ENCODE measurements around the gene ZNF561. TPM values are rescaled to one million over a fixed set of nuclear protein-coding genes. Genes with fewer than 3 reads are reported as not detected.
"Not testable (repeated sequence)": the region's sequence is repeated elsewhere in the genome, so short reads cannot be mapped to it uniquely, and the experiment has no call there.

Gene ZNF561
- polyA plus RNA-seq (ENCODE audit: insufficient read length), result 34.1 TPM

- peak; percentile 92 for DNase-seq
These were observed at the start of gene ZNF561 for GRCh38 chr19:9621156-9622037. Gene ZNF561 (minus strand): TSS chr19:9621232. CDS start chr19:9619456, 1,776 bp downstream.

GRCh38 chr19:9668544-9668943, 47.5 kb upstream of the ZNF561 start:
- no peak for DNase-seq

GRCh38 chr19:9667898-9668297, 46.9 kb upstream of the ZNF561 start:
- DNase-seq, result no peak

- DNase-seq, result no peak
These were observed 37.7 kb upstream of the ZNF561 start for GRCh38 chr19:9658769-9659168.

GRCh38 chr19:9653066-9653555, 32.1 kb upstream of the ZNF561 start:
- DNase-seq, result not testable (repeated sequence)

- not testable (repeated sequence) for DNase-seq
These were observed 30.4 kb upstream of the ZNF561 start for GRCh38 chr19:9651464-9651863.

- DNase-seq, result no peak
These were observed 29.3 kb upstream of the ZNF561 start for GRCh38 chr19:9650345-9650744.

GRCh38 chr19:9645472-9645871, 24.4 kb upstream of the ZNF561 start:
- no peak for DNase-seq

- DNase-seq, result no peak
These were observed 23.4 kb upstream of the ZNF561 start for GRCh38 chr19:9644472-9644871.

GRCh38 chr19:9641810-9642209, 20.8 kb upstream of the ZNF561 start:
- DNase-seq, result no peak

GRCh38 chr19:9640956-9641355, 19.9 kb upstream of the ZNF561 start:
- no peak for DNase-seq

GRCh38 chr19:9636018-9636417, 15.0 kb upstream of the ZNF561 start:
- DNase-seq, result no peak

GRCh38 chr19:9627856-9628255, 6.8 kb upstream of the ZNF561 start:
- DNase-seq, result no peak

GRCh38 chr19:9622531-9622930, 1.5 kb upstream of the ZNF561 start:
- DNase-seq, result no peak

- DNase-seq, result no peak
These were observed 233 bp downstream of the ZNF561 start for GRCh38 chr19:9620842-9621155.

- DNase-seq, result no peak
These were observed 5.2 kb downstream of the ZNF561 start for GRCh38 chr19:9615844-9616243.

- DNase-seq, result no peak
These were observed 10.4 kb downstream of the ZNF561 start for GRCh38 chr19:9610484-9611113.

GRCh38 chr19:9608912-9609311, 12.1 kb downstream of the ZNF561 start:
- no peak for DNase-seq

- DNase-seq, result no peak
These were observed 24.0 kb downstream of the ZNF561 start for GRCh38 chr19:9597027-9597426.

- DNase-seq, result peak; percentile 6
These were observed 34.3 kb downstream of the ZNF561 start for GRCh38 chr19:9586764-9587163.

GRCh38 chr19:9584073-9584833, 36.8 kb downstream of the ZNF561 start, which contains the start of gene ZNF121:
Gene ZNF121 (minus strand): TSS chr19:9584504. CDS start chr19:9568097, 16,407 bp downstream.
- peak; percentile 92 for DNase-seq

GRCh38 chr19:9582081-9582725, 38.8 kb downstream of the ZNF561 start:
- DNase-seq, result not testable (repeated sequence)
